Measurements from ENCODE around the gene WDR4.

The WDR4 gene

GRCh38 chr21:42905195-42905594 lies 25.9 kb upstream of the WDR4 start:
- no peak overlapping the region for H3K23ac ChIP-seq (ENCODE audit: low read length)
- no peak overlapping the region for H2AK5ac ChIP-seq (ENCODE audit: low read length)
- no peak overlapping the region for H3K4ac ChIP-seq (ENCODE audit: low read depth, low read length)
- no peak overlapping the region for H3K9ac ChIP-seq (ENCODE audit: low read length)
- no peak overlapping the region for H2AFZ ChIP-seq (ENCODE audit: insufficient read depth, low read length, poor library complexity)
- H2BK12ac ChIP-seq (ENCODE audit: low read length) = no peak overlapping the region
- H3K4me1 ChIP-seq (ENCODE audit: control insufficient read depth in 1 of 2, insufficient read depth in 2 of 2, low read length in 2 of 2) = no peaks in the 10 kb centered on the region
- no peak overlapping the region for H4K8ac ChIP-seq (ENCODE audit: low read depth, low read length)
- H3K36me3 ChIP-seq (ENCODE audit: control insufficient read depth in 1 of 2, insufficient read depth in 2 of 2, low read length in 2 of 2) = peaks cover 48 to 53% of the 10 kb centered on the region in 2 experiments
- no peak overlapping the region for H3K14ac ChIP-seq (ENCODE audit: low read length)
- no peak overlapping the region for H2BK5ac ChIP-seq (ENCODE audit: low read depth, low read length, poor library complexity)
- no peaks in the 10 kb centered on the region for H3K9me3 ChIP-seq (ENCODE audit: insufficient read depth, low read depth, low read length)
- H3K79me1 ChIP-seq (ENCODE audit: low read length) = no peaks in the 10 kb centered on the region
- no peak overlapping the region for H2BK120ac ChIP-seq (ENCODE audit: insufficient read depth, low read length, poor library complexity)
- H4K12ac ChIP-seq (ENCODE audit: low read depth, low read length) = no peak overlapping the region
- no peaks in the 10 kb centered on the region for H3K27me3 ChIP-seq (ENCODE audit: insufficient read depth, low read length)
- no peak overlapping the region for H4K91ac ChIP-seq (ENCODE audit: low read depth, low read length)
- H3K18ac ChIP-seq (ENCODE audit: low read length) = no peak overlapping the region
- H3K4me2 ChIP-seq (ENCODE audit: low read length) = no peak overlapping the region
- no peaks in the 10 kb centered on the region for H3K79me2 ChIP-seq (ENCODE audit: control insufficient read depth, insufficient read depth, low read length, poor library complexity)
- no CpG with 5 or more reads among the region's 8 CpGs for WGBS (ENCODE audit: extremely low coverage, insufficient coverage, insufficient read length)
- no peak overlapping the region for H3K27ac ChIP-seq (ENCODE audit: low read depth, low read length)
- no peak for DNase-seq
- H3K4me3 ChIP-seq (ENCODE audit: low read depth, low read length) = no peak overlapping the region

GRCh38 chr21:42903817-42904216 lies 24.5 kb upstream of the WDR4 start:
- Histone ChIP-seq H3K4ac (ENCODE audit: low read depth, low read length) (no peak overlapping the region), H3K23ac (ENCODE audit: low read length) (no peak overlapping the region), H3K4me3 (ENCODE audit: low read depth, low read length) (no peak overlapping the region), H2AK5ac (ENCODE audit: low read length) (no peak overlapping the region), H3K14ac (ENCODE audit: low read length) (no peak overlapping the region), H4K91ac (ENCODE audit: low read depth, low read length) (no peak overlapping the region), H3K79me1 (ENCODE audit: low read length) (no peaks in the 10 kb centered on the region), H3K18ac (ENCODE audit: low read length) (no peak overlapping the region), H3K4me1 (ENCODE audit: control insufficient read depth in 1 of 2, insufficient read depth in 2 of 2, low read length in 2 of 2) (no peaks in the 10 kb centered on the region), H2BK120ac (ENCODE audit: insufficient read depth, low read length, poor library complexity) (no peak overlapping the region), H2BK12ac (ENCODE audit: low read length) (no peak overlapping the region), H3K79me2 (ENCODE audit: control insufficient read depth, insufficient read depth, low read length, poor library complexity) (no peaks in the 10 kb centered on the region), H2AFZ (ENCODE audit: insufficient read depth, low read length, poor library complexity) (no peak overlapping the region), H3K4me2 (ENCODE audit: low read length) (no peak overlapping the region), H3K27me3 (ENCODE audit: insufficient read depth, low read length) (no peaks in the 10 kb centered on the region), H3K27ac (ENCODE audit: low read depth, low read length) (no peak overlapping the region), H2BK5ac (ENCODE audit: low read depth, low read length, poor library complexity) (no peak overlapping the region), H3K9me3 (ENCODE audit: insufficient read depth, low read depth, low read length) (no peaks in the 10 kb centered on the region), H3K36me3 (ENCODE audit: control insufficient read depth in 1 of 2, insufficient read depth in 2 of 2, low read length in 2 of 2) (peaks cover 51% of the 10 kb centered on the region in 2 experiments), H3K9ac (ENCODE audit: low read length) (no peak overlapping the region), H4K8ac (ENCODE audit: low read depth, low read length) (no peak overlapping the region), H4K12ac (ENCODE audit: low read depth, low read length) (no peak overlapping the region)
- WGBS (ENCODE audit: extremely low coverage, insufficient coverage, insufficient read length) = no CpG with 5 or more reads among the region's 11 CpGs
- no peak for DNase-seq

- Histone ChIP-seq H2AK5ac (ENCODE audit: low read length) (no peak overlapping the region), H3K27me3 (ENCODE audit: insufficient read depth, low read length) (no peaks in the 10 kb centered on the region), H3K79me1 (ENCODE audit: low read length) (no peaks in the 10 kb centered on the region), H4K12ac (ENCODE audit: low read depth, low read length) (no peak overlapping the region), H3K4me1 (ENCODE audit: control insufficient read depth in 1 of 2, insufficient read depth in 2 of 2, low read length in 2 of 2) (no peaks in the 10 kb centered on the region), H2BK12ac (ENCODE audit: low read length) (no peak overlapping the region), H3K4me2 (ENCODE audit: low read length) (no peak overlapping the region), H2AFZ (ENCODE audit: insufficient read depth, low read length, poor library complexity) (no peak overlapping the region), H3K23ac (ENCODE audit: low read length) (no peak overlapping the region), H3K27ac (ENCODE audit: low read depth, low read length) (no peak overlapping the region), H2BK5ac (ENCODE audit: low read depth, low read length, poor library complexity) (no peak overlapping the region), H2BK120ac (ENCODE audit: insufficient read depth, low read length, poor library complexity) (no peak overlapping the region), H3K14ac (ENCODE audit: low read length) (no peak overlapping the region), H4K8ac (ENCODE audit: low read depth, low read length) (no peak overlapping the region), H3K9ac (ENCODE audit: low read length) (peak overlapping the region; percentile 9), H3K18ac (ENCODE audit: low read length) (no peak overlapping the region), H3K36me3 (ENCODE audit: control insufficient read depth in 1 of 2, insufficient read depth in 2 of 2, low read length in 2 of 2) (peaks cover 41 to 43% of the 10 kb centered on the region in 2 experiments), H3K79me2 (ENCODE audit: control insufficient read depth, insufficient read depth, low read length, poor library complexity) (no peaks in the 10 kb centered on the region), H3K4me3 (ENCODE audit: low read depth, low read length) (no peak overlapping the region), H3K4ac (ENCODE audit: low read depth, low read length) (no peak overlapping the region), H4K91ac (ENCODE audit: low read depth, low read length) (no peak overlapping the region), H3K9me3 (ENCODE audit: insufficient read depth, low read depth, low read length) (no peaks in the 10 kb centered on the region)
- no peak for DNase-seq
- no CpG with 5 or more reads among the region's 4 CpGs for WGBS (ENCODE audit: extremely low coverage, insufficient coverage, insufficient read length)
Observed at GRCh38 chr21:42900446-42900845, 21.1 kb upstream of the WDR4 start.

- peak within 1 kb of the TSS; percentile 73 for H2BK120ac ChIP-seq (ENCODE audit: insufficient read depth, low read length, poor library complexity)
- peak within 1 kb of the TSS; percentile 77 for H3K4ac ChIP-seq (ENCODE audit: low read depth, low read length)
- H3K79me2 ChIP-seq (ENCODE audit: control insufficient read depth, insufficient read depth, low read length, poor library complexity) = peaks cover 5% of the 10 kb centered on the region
- peak within 1 kb of the TSS; percentile 73 for H2AFZ ChIP-seq (ENCODE audit: insufficient read depth, low read length, poor library complexity)
- peak within 1 kb of the TSS; percentile 90 for H3K18ac ChIP-seq (ENCODE audit: low read length)
- H4K91ac ChIP-seq (ENCODE audit: low read depth, low read length) = peak within 1 kb of the TSS; percentile 82
- peak within 1 kb of the TSS; percentile 87 for H3K9ac ChIP-seq (ENCODE audit: low read length)
- peaks cover 9% of the 10 kb centered on the region for H3K79me1 ChIP-seq (ENCODE audit: low read length)
- no CpG with 5 or more reads among the region's 87 CpGs for WGBS (ENCODE audit: extremely low coverage, insufficient coverage, insufficient read length)
- peak within 1 kb of the TSS; percentile 92 for H3K14ac ChIP-seq (ENCODE audit: low read length)
- peak within 1 kb of the TSS; percentile 79 for H3K4me2 ChIP-seq (ENCODE audit: low read length)
- H2BK12ac ChIP-seq (ENCODE audit: low read length) = no peak within 1 kb of the TSS
- H4K12ac ChIP-seq (ENCODE audit: low read depth, low read length) = peak within 1 kb of the TSS; percentile 78
- peak; percentile 99 to 100 for DNase-seq
- peak within 1 kb of the TSS; percentile 65 for H2BK5ac ChIP-seq (ENCODE audit: low read depth, low read length, poor library complexity)
- no peaks in the 10 kb centered on the region for H3K27me3 ChIP-seq (ENCODE audit: insufficient read depth, low read length)
- H3K9me3 ChIP-seq (ENCODE audit: insufficient read depth, low read depth, low read length) = no peaks in the 10 kb centered on the region
- peaks cover 5 to 10% of the 10 kb centered on the region in 2 experiments for H3K36me3 ChIP-seq (ENCODE audit: control insufficient read depth in 1 of 2, insufficient read depth in 2 of 2, low read length in 2 of 2)
- H3K27ac ChIP-seq (ENCODE audit: low read depth, low read length) = peak within 1 kb of the TSS; percentile 86
- peak within 1 kb of the TSS; percentile 6 for H2AK5ac ChIP-seq (ENCODE audit: low read length)
- peak within 1 kb of the TSS; percentile 91 for H4K8ac ChIP-seq (ENCODE audit: low read depth, low read length)
- H3K4me3 ChIP-seq (ENCODE audit: low read depth, low read length) = peak within 1 kb of the TSS; percentile 97
- no peak within 1 kb of the TSS for H3K23ac ChIP-seq (ENCODE audit: low read length)
- peaks cover 0 to 5% of the 10 kb centered on the region in 2 experiments for H3K4me1 ChIP-seq (ENCODE audit: control insufficient read depth in 1 of 2, insufficient read depth in 2 of 2, low read length in 2 of 2)
Observed at GRCh38 chr21:42892931-42893755, 13.8 kb upstream of the WDR4 start, which contains the start of gene NDUFV3. Gene NDUFV3, plus strand, starts transcription at chr21:42893309. Its CDS starts 25 bp downstream, at chr21:42893334.

All from trophoblast cell (in vitro differentiated cells and primary cell).